DND-41 (cell line): ENCODE data around the gene PTPRK.

Source experiments
- ATAC-seq: fragments of 200-7000 bp; cut with Tn5 transposase; 3 replicates; pipeline ENCODE4 v1.9.1; 2021; ENCODE audit warnings: low read depth; ENCODE audit not compliant: insufficient read depth
- DNase-seq: peaks from one replicate; pipeline ENCODE4 v3.0.0-alpha.2; 2020
- H2AFZ ChIP-seq: 2 replicates; pipeline ENCODE4 v1.6.0; 2012; ENCODE audit warnings: low read depth, low read length
- H3K27ac ChIP-seq: 2 replicates; pipeline ENCODE4 v1.5.1; 2012; ENCODE audit warnings: low read length, inconsistent platforms
- H3K27me3 ChIP-seq: fragments of 200-600 bp; sonication (generic); 2 replicates; pipeline ENCODE4 v1.6.0; 2012; ENCODE audit warnings: low read length, mild to moderate bottlenecking, inconsistent platforms; ENCODE audit not compliant: insufficient read depth, poor library complexity
- H3K36me3 ChIP-seq: 2 replicates; pipeline ENCODE4 v1.5.1; 2012; ENCODE audit warnings: low read length, inconsistent platforms; ENCODE audit not compliant: insufficient read depth
- H3K4me1 ChIP-seq: 2 replicates; pipeline ENCODE4 v1.5.1; 2012; ENCODE audit warnings: mild to moderate bottlenecking, low read length; ENCODE audit not compliant: insufficient read depth
- H3K4me2 ChIP-seq: 2 replicates; pipeline ENCODE4 v1.6.0; 2012; ENCODE audit warnings: mild to moderate bottlenecking, moderate library complexity, low read length, inconsistent platforms; ENCODE audit not compliant: insufficient read depth
- H3K4me3 ChIP-seq, 2 experiments: fragments of 200-600 bp in 1 of 2; shearing (Covaris generic) in 1 of 2; 2 replicates each; pipeline ENCODE4 v1.5.1; 2012 to 2016; ENCODE audit warnings: inconsistent platforms in 2 of 2, low read length in 2 of 2, mild to moderate bottlenecking in 2 of 2, low read depth in 1 of 2, moderate library complexity in 1 of 2
- H3K79me2 ChIP-seq: 2 replicates; pipeline ENCODE4 v1.6.0; 2012; ENCODE audit warnings: low read length, inconsistent platforms; ENCODE audit not compliant: insufficient read depth
- H3K9ac ChIP-seq: 2 replicates; pipeline ENCODE4 v1.6.0; 2012; ENCODE audit warnings: low read depth, mild to moderate bottlenecking, inconsistent platforms, low read length, moderate library complexity
- H3K9me3 ChIP-seq: 2 replicates; pipeline ENCODE4 v1.5.1; 2012; ENCODE audit warnings: low read length, moderate library complexity, mild to moderate bottlenecking, inconsistent platforms; ENCODE audit not compliant: insufficient read depth, severe bottlenecking
- H4K20me1 ChIP-seq: 2 replicates; pipeline ENCODE4 v1.6.0; 2012; ENCODE audit warnings: low read length; ENCODE audit not compliant: insufficient read depth
- CTCF ChIP-seq: IDR thresholded peaks from 2 replicates; pipeline ENCODE4 v1.5.1; 2012; ENCODE audit warnings: borderline replicate concordance, low read length, moderate library complexity, mild to moderate bottlenecking; ENCODE audit not compliant: poor library complexity, severe bottlenecking; ENCODE audit errors: extremely low read depth
- EZH2 ChIP-seq: IDR thresholded peaks from 3 replicates; pipeline ENCODE4 v1.6.1; 2012; ENCODE audit warnings: borderline replicate concordance, low read depth, mild to moderate bottlenecking, moderate library complexity, low read length, inconsistent platforms; ENCODE audit not compliant: severe bottlenecking

The PTPRK gene

GRCh38 chr6:128461501-128461900 is 58.9 kb downstream of the PTPRK start:
- Histone ChIP-seq H3K27ac (no peak overlapping the region), H3K36me3 (no peaks in the 10 kb centered on the region), H3K27me3 (no peaks in the 10 kb centered on the region), H3K9ac (no peak overlapping the region), H3K4me2 (no peak overlapping the region), H3K4me1 (no peaks in the 10 kb centered on the region), H3K79me2 (no peaks in the 10 kb centered on the region), H3K9me3 (no peaks in the 10 kb centered on the region), H4K20me1 (no peaks in the 10 kb centered on the region; the same call in 1 of the 2 replicates), H3K4me3 (no peak overlapping the region), H2AFZ (no peak overlapping the region)
- ATAC-seq: no peak
- TF ChIP-seq CTCF (no peak), EZH2 (no peak)
- DNase-seq: no peak

- no peaks in the 10 kb centered on the region for H4K20me1 ChIP-seq
- no peaks in the 10 kb centered on the region for H3K79me2 ChIP-seq
- no peak overlapping the region for H2AFZ ChIP-seq
- no peaks in the 10 kb centered on the region for H3K4me1 ChIP-seq
- TF ChIP-seq EZH2: no peak
- H3K9ac ChIP-seq: no peak overlapping the region
- H3K27ac ChIP-seq: no peak overlapping the region
- no peaks in the 10 kb centered on the region for H3K36me3 ChIP-seq
- no peak for DNase-seq
- H3K27me3 ChIP-seq: peaks cover 3% of the 10 kb centered on the region
- H3K4me3 ChIP-seq: no peak overlapping the region
- ATAC-seq: no peak
- H3K4me2 ChIP-seq: no peak overlapping the region
- H3K9me3 ChIP-seq: no peaks in the 10 kb centered on the region
Measured at GRCh38 chr6:128456510-128457230, 63.7 kb downstream of the PTPRK start.

- Histone ChIP-seq H3K4me3 (no peak overlapping the region), H3K36me3 (no peaks in the 10 kb centered on the region), H3K79me2 (no peaks in the 10 kb centered on the region), H2AFZ (no peak overlapping the region), H3K27ac (no peak overlapping the region), H3K27me3 (peaks cover 3% of the 10 kb centered on the region), H3K4me1 (no peaks in the 10 kb centered on the region), H3K9me3 (no peaks in the 10 kb centered on the region), H3K4me2 (no peak overlapping the region), H4K20me1 (no peaks in the 10 kb centered on the region), H3K9ac (no peak overlapping the region)
- ATAC-seq: no peak
- TF ChIP-seq EZH2: no peak
- TF ChIP-seq CTCF: no peak
- DNase-seq: no peak
Measured at GRCh38 chr6:128455959-128456358, 64.4 kb downstream of the PTPRK start.

GRCh38 chr6:128452713-128453112 is 67.7 kb downstream of the PTPRK start:
- DNase-seq: no peak
- Histone ChIP-seq H3K4me1 (no peaks in the 10 kb centered on the region), H3K9me3 (no peaks in the 10 kb centered on the region), H3K4me2 (no peak overlapping the region), H4K20me1 (no peaks in the 10 kb centered on the region), H3K9ac (no peak overlapping the region), H2AFZ (no peak overlapping the region), H3K4me3 (no peak overlapping the region), H3K36me3 (no peaks in the 10 kb centered on the region), H3K79me2 (no peaks in the 10 kb centered on the region), H3K27me3 (peaks cover 3% of the 10 kb centered on the region), H3K27ac (no peak overlapping the region)
- ATAC-seq: no peak
- TF ChIP-seq CTCF: no peak
- no peak for TF ChIP-seq EZH2
